IMR-90 (cell line): Measurements from ENCODE around the gene PDCD11.

ENCODE experiments used
- BHLHE40 ChIP-seq: fragments of 150-350 bp; IDR thresholded peaks from 2 replicates; pipeline ENCODE4 v1.6.1; 2016; ENCODE audit warnings: mild to moderate bottlenecking, low read depth, low read length
- CEBPB ChIP-seq: IDR thresholded peaks from 2 replicates; pipeline ENCODE4 v1.6.1; 2012; ENCODE audit warnings: low read depth, low read length, improper control_type of control experiment
- MAFK ChIP-seq: IDR thresholded peaks from 2 replicates; pipeline ENCODE4 v1.6.1; 2012; ENCODE audit warnings: low read depth, low read length, improper control_type of control experiment
- MAZ ChIP-seq: IDR thresholded peaks from 2 replicates; pipeline ENCODE4 v1.6.1; 2012; ENCODE audit warnings: low read depth, mild to moderate bottlenecking, low read length, improper control_type of control experiment, moderate library complexity, borderline replicate concordance
- MXI1 ChIP-seq: IDR thresholded peaks from 2 replicates; pipeline ENCODE4 v1.6.1; 2012; ENCODE audit warnings: low read depth, mild to moderate bottlenecking, low read length, moderate library complexity, borderline replicate concordance
- POLR2A ChIP-seq: IDR thresholded peaks from 2 replicates; pipeline ENCODE4 v1.6.1; 2012; ENCODE audit warnings: mild to moderate bottlenecking, low read depth, low read length
- RAD21 ChIP-seq: IDR thresholded peaks from 2 replicates; pipeline ENCODE4 v1.6.1; 2012; ENCODE audit warnings: low read length, improper control_type of control experiment
- RFX5 ChIP-seq: IDR thresholded peaks from 2 replicates; pipeline ENCODE4 v1.8.0; 2012; ENCODE audit warnings: low read depth, mild to moderate bottlenecking, low read length, moderate library complexity
- SMC3 ChIP-seq: fragments of 150-350 bp; IDR thresholded peaks from 2 replicates; pipeline ENCODE4 v1.6.1; 2016; ENCODE audit warnings: low read depth, mild to moderate bottlenecking, antibody characterized with exemption, low read length, moderate library complexity
- TF ChIP-seq, protein P1 (sequence below): conservative IDR thresholded peaks from 2 replicates; pipeline ENCODE4 v1.5.1; 2012; ENCODE audit warnings: mild to moderate bottlenecking, low read depth, low read length, improper control_type of control experiment
- TF ChIP-seq, protein P2 (sequence below): fragments of 150-350 bp; IDR thresholded peaks from 2 replicates; pipeline ENCODE4 v1.6.1; 2017; ENCODE audit warnings: mild to moderate bottlenecking, antibody characterized with exemption, low read length, low read depth
- TF ChIP-seq, protein P3 (sequence below): fragments of 150-350 bp; IDR thresholded peaks from 2 replicates; pipeline ENCODE4 v1.6.1; 2016; ENCODE audit warnings: low read depth, mild to moderate bottlenecking, low read length, moderate library complexity, borderline replicate concordance

DNA sequence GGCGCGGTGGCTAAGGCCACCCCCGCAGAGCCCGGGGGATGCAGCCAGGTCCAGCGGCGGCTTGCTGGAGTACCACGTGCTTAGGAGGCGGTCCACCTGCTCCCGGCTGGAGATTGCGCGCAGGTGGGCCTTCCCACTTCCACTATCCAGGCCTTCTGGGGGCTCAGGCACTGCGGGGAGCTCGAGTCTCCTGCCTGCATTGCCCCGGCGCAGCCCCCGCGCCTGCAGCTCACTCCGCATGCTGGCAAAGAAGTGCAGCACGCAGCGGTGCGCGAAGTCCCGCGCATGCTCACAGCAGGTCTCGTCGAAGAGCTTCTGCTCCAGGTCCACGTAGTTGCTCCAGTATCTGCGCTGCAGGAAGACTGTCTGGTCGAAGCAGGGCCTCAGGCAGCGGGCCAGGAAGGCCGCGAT, 76.8 kb downstream of the PDCD11 start:
- TF ChIP-seq, protein P1, sequence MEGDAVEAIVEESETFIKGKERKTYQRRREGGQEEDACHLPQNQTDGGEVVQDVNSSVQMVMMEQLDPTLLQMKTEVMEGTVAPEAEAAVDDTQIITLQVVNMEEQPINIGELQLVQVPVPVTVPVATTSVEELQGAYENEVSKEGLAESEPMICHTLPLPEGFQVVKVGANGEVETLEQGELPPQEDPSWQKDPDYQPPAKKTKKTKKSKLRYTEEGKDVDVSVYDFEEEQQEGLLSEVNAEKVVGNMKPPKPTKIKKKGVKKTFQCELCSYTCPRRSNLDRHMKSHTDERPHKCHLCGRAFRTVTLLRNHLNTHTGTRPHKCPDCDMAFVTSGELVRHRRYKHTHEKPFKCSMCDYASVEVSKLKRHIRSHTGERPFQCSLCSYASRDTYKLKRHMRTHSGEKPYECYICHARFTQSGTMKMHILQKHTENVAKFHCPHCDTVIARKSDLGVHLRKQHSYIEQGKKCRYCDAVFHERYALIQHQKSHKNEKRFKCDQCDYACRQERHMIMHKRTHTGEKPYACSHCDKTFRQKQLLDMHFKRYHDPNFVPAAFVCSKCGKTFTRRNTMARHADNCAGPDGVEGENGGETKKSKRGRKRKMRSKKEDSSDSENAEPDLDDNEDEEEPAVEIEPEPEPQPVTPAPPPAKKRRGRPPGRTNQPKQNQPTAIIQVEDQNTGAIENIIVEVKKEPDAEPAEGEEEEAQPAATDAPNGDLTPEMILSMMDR: no peak
- TF ChIP-seq POLR2A (no peak), RAD21 (no peak), BHLHE40 (no peak), SMC3 (no peak), RFX5 (no peak), MAZ (no peak), CEBPB (no peak), MXI1 (no peak), MAFK (no peak)
- TF ChIP-seq, protein P2, sequence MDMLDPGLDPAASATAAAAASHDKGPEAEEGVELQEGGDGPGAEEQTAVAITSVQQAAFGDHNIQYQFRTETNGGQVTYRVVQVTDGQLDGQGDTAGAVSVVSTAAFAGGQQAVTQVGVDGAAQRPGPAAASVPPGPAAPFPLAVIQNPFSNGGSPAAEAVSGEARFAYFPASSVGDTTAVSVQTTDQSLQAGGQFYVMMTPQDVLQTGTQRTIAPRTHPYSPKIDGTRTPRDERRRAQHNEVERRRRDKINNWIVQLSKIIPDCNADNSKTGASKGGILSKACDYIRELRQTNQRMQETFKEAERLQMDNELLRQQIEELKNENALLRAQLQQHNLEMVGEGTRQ: no peak
- TF ChIP-seq, protein P3, sequence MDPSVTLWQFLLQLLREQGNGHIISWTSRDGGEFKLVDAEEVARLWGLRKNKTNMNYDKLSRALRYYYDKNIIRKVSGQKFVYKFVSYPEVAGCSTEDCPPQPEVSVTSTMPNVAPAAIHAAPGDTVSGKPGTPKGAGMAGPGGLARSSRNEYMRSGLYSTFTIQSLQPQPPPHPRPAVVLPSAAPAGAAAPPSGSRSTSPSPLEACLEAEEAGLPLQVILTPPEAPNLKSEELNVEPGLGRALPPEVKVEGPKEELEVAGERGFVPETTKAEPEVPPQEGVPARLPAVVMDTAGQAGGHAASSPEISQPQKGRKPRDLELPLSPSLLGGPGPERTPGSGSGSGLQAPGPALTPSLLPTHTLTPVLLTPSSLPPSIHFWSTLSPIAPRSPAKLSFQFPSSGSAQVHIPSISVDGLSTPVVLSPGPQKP: no peak
